ENCODE data around the gene RETREG3.

RETREG3 gene, protein sequence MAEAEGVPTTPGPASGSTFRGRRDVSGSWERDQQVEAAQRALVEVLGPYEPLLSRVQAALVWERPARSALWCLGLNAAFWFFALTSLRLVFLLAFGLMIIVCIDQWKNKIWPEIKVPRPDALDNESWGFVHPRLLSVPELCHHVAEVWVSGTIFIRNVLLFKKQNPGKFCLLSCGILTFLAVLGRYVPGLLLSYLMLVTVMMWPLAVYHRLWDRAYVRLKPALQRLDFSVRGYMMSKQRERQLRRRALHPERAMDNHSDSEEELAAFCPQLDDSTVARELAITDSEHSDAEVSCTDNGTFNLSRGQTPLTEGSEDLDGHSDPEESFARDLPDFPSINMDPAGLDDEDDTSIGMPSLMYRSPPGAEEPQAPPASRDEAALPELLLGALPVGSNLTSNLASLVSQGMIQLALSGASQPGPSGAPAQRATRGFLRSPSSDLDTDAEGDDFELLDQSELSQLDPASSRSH

GRCh38 chr17:42609182-42609813 is at the start of gene RETREG3, which contains the start of gene TUBG1:
TSS of gene RETREG3 (minus strand) at chr17:42609374. CDS start at chr17:42609324, 50 bp downstream.
TSS of gene TUBG1 (plus strand) at chr17:42609683. CDS start at chr17:42609738, 55 bp downstream.
- Histone ChIP-seq H3K36me3 (ENCODE audit: insufficient read depth, low read length) (peaks cover 24% of the 10 kb centered on the region), H3K9me3 (ENCODE audit: low read depth, low read length) (no peaks in the 10 kb centered on the region), H3K4me3 (peak within 1 kb of the TSS; percentile 87), H3K27ac (peak within 1 kb of the TSS; percentile 19; the same call in 1 of the 2 replicates), H3K9ac (ENCODE audit: insufficient read length) (peak within 1 kb of the TSS; percentile 92)
- TF ChIP-seq FOXP2 (optimal IDR thresholded peaks at IDR 0.05; ENCODE audit: control extremely low read depth, extremely low read length, insufficient read depth): peak; percentile 73
- TF ChIP-seq EZH2 (IDR thresholded peaks at IDR 0.05): no peak
- TF ChIP-seq POLR2AphosphoS5 (IDR thresholded peaks at IDR 0.05; ENCODE audit: borderline replicate concordance, low read depth, low read length): peak; percentile 89
- DNase-seq (ENCODE audit: low read depth, low spot score): peak; percentile 96

- no peak for DNase-seq (ENCODE audit: low read depth, low spot score)
- TF ChIP-seq FOXP2 (optimal IDR thresholded peaks at IDR 0.05; ENCODE audit: control extremely low read depth, extremely low read length, insufficient read depth) (no peak), POLR2AphosphoS5 (IDR thresholded peaks at IDR 0.05; ENCODE audit: borderline replicate concordance, low read depth, low read length) (no peak), EZH2 (IDR thresholded peaks at IDR 0.05) (no peak)
- Histone ChIP-seq H3K9ac (ENCODE audit: insufficient read length) (no peak overlapping the region), H3K4me3 (no peak overlapping the region), H3K36me3 (ENCODE audit: insufficient read depth, low read length) (peaks cover 8% of the 10 kb centered on the region; the same call in 1 of the 2 replicates), H3K9me3 (ENCODE audit: low read depth, low read length) (peaks cover 8% of the 10 kb centered on the region; the same call in 1 of the 2 replicates), H3K27ac (no peak overlapping the region)
Measured at GRCh38 chr17:42657824-42658588, 48.8 kb upstream of the RETREG3 start.

DNA sequence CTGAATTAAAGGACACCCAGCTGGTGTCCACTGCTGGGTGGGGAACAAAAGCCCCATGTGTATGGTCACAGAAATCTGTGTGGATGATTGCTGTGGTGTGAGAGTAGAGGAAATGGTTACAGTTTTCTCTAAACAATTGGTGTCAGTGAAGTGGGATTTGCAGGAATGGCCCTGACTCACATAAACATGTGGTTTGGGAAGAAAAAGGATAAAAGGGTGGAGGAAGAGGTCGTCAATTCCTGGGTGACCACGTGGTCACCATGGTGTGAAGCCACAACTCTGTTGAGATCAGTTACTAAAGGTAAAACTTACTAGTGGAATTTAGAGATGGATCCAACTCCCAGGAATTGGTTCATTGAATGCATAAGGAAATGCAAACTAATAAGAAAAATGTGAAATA is 46.4 kb upstream of the RETREG3 start:
- peaks cover 8% of the 10 kb centered on the region; the same call in 1 of the 2 replicates for H3K9me3 ChIP-seq (ENCODE audit: low read depth, low read length)
- H3K27ac ChIP-seq: peak overlapping the region; percentile 71
- TF ChIP-seq POLR2AphosphoS5 (IDR thresholded peaks at IDR 0.05; ENCODE audit: borderline replicate concordance, low read depth, low read length) (no peak), EZH2 (IDR thresholded peaks at IDR 0.05) (no peak), FOXP2 (optimal IDR thresholded peaks at IDR 0.05; ENCODE audit: control extremely low read depth, extremely low read length, insufficient read depth) (no peak)
- H3K4me3 ChIP-seq: no peak overlapping the region
- no peaks in the 10 kb centered on the region for H3K36me3 ChIP-seq (ENCODE audit: insufficient read depth, low read length)
- H3K9ac ChIP-seq (ENCODE audit: insufficient read length): no peak overlapping the region
- DNase-seq (ENCODE audit: low read depth, low spot score): no peak

- peak; percentile 63 for DNase-seq (ENCODE audit: low read depth, low spot score)
- TF ChIP-seq POLR2AphosphoS5 (IDR thresholded peaks at IDR 0.05; ENCODE audit: borderline replicate concordance, low read depth, low read length): peak; percentile 38
- TF ChIP-seq FOXP2 (optimal IDR thresholded peaks at IDR 0.05; ENCODE audit: control extremely low read depth, extremely low read length, insufficient read depth): no peak
- TF ChIP-seq EZH2 (IDR thresholded peaks at IDR 0.05): no peak
- Histone ChIP-seq H3K4me3 (peak overlapping the region; percentile 76), H3K9me3 (ENCODE audit: low read depth, low read length) (peaks cover 7% of the 10 kb centered on the region; the same call in 1 of the 2 replicates), H3K9ac (ENCODE audit: insufficient read length) (peak overlapping the region; percentile 81), H3K36me3 (ENCODE audit: insufficient read depth, low read length) (no peaks in the 10 kb centered on the region), H3K27ac (peak overlapping the region; percentile 99)
Measured at GRCh38 chr17:42653179-42654124, 44.3 kb upstream of the RETREG3 start.

DNA sequence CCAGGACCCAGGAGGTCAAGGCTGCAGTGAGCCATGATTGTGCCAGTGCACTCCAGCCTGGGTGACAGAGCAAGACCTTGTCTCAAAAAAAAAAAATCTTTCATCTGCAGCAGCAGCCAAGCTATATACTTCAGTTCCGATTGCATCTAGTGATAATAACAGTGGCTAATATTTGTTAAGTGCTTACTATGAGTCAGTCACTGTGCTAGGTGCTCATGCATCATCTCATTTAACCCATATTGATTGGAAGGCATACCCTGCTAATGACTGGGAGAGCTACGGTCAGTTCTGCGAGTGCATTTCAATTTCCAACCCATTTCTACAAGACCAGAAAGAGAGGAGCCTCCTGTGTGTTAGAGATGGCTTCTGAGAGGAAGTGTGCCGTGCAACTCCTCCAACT is 42.2 kb upstream of the RETREG3 start:
- no peak for TF ChIP-seq FOXP2 (optimal IDR thresholded peaks at IDR 0.05; ENCODE audit: control extremely low read depth, extremely low read length, insufficient read depth)
- TF ChIP-seq POLR2AphosphoS5 (IDR thresholded peaks at IDR 0.05; ENCODE audit: borderline replicate concordance, low read depth, low read length): no peak
- no peak for TF ChIP-seq EZH2 (IDR thresholded peaks at IDR 0.05)
- Histone ChIP-seq H3K36me3 (ENCODE audit: insufficient read depth, low read length) (no peaks in the 10 kb centered on the region), H3K27ac (no peak overlapping the region), H3K9me3 (ENCODE audit: low read depth, low read length) (no peaks in the 10 kb centered on the region), H3K4me3 (no peak overlapping the region), H3K9ac (ENCODE audit: insufficient read length) (no peak overlapping the region)
- DNase-seq (ENCODE audit: low read depth, low spot score): no peak

- no peaks in the 10 kb centered on the region for H3K9me3 ChIP-seq (ENCODE audit: low read depth, low read length)
- no peaks in the 10 kb centered on the region for H3K36me3 ChIP-seq (ENCODE audit: insufficient read depth, low read length)
- H3K4me3 ChIP-seq: no peak overlapping the region
- DNase-seq (ENCODE audit: low read depth, low spot score): no peak
- no peak overlapping the region for H3K27ac ChIP-seq
- TF ChIP-seq EZH2 (IDR thresholded peaks at IDR 0.05) (no peak), FOXP2 (optimal IDR thresholded peaks at IDR 0.05; ENCODE audit: control extremely low read depth, extremely low read length, insufficient read depth) (no peak), POLR2AphosphoS5 (IDR thresholded peaks at IDR 0.05; ENCODE audit: borderline replicate concordance, low read depth, low read length) (no peak)
- no peak overlapping the region for H3K9ac ChIP-seq (ENCODE audit: insufficient read length)
Measured at GRCh38 chr17:42647778-42648177, 38.6 kb upstream of the RETREG3 start.

- no peak for DNase-seq (ENCODE audit: low read depth, low spot score)
- TF ChIP-seq POLR2AphosphoS5 (IDR thresholded peaks at IDR 0.05; ENCODE audit: borderline replicate concordance, low read depth, low read length) (no peak), EZH2 (IDR thresholded peaks at IDR 0.05) (no peak), FOXP2 (optimal IDR thresholded peaks at IDR 0.05; ENCODE audit: control extremely low read depth, extremely low read length, insufficient read depth) (no peak)
- Histone ChIP-seq H3K9ac (ENCODE audit: insufficient read length) (no peak overlapping the region), H3K9me3 (ENCODE audit: low read depth, low read length) (no peaks in the 10 kb centered on the region), H3K4me3 (no peak overlapping the region), H3K36me3 (ENCODE audit: insufficient read depth, low read length) (no peaks in the 10 kb centered on the region), H3K27ac (no peak overlapping the region)
Measured at GRCh38 chr17:42642336-42642735, 33.2 kb upstream of the RETREG3 start.

All from SK-N-MC (cell line).